Uterus (tissue), 4 donors: ENCODE data around the gene KCTD13. TPM values are rescaled to one million over a fixed set of nuclear protein-coding genes. Genes with fewer than 3 reads are reported as not detected.
"Not testable (repeated sequence)": the region's sequence is repeated elsewhere in the genome, so short reads cannot be mapped to it uniquely, and the experiment has no call there.

Source experiments
- DNase-seq, 2 donors: peaks; one replicate each; pipeline ENCODE4 v3.0.0-alpha.2; 2019 to 2020
- H3K27ac ChIP-seq, 2 donors: fragments of 200-600 bp; sonication (generic); 1 replicate in 1 of 2; 2 replicates in 1 of 2; pipeline ENCODE4 v1.5.1; 2016 to 2018
- H3K27me3 ChIP-seq, 2 donors: fragments of 200-600 bp; sonication (generic); one replicate each; pipeline ENCODE4 v1.5.1; 2018 to 2019; ENCODE audit warnings: control low read depth in 1 of 2
- H3K36me3 ChIP-seq, 2 donors: fragments of 200-600 bp; sonication (generic); one replicate each; pipeline ENCODE4 v1.5.1; 2019; ENCODE audit warnings: control low read depth in 1 of 2
- H3K4me1 ChIP-seq, 2 donors: fragments of 200-600 bp; sonication (generic); one replicate each; pipeline ENCODE4 v1.5.1; 2018 to 2019; ENCODE audit warnings: control low read depth in 1 of 2
- H3K4me3 ChIP-seq, 2 donors: fragments of 200-600 bp; sonication (generic); 1 replicate in 1 of 2; 2 replicates in 1 of 2; pipeline ENCODE4 v1.5.1; 2018 to 2019; ENCODE audit warnings: mild to moderate bottlenecking in 1 of 2
- H3K9me3 ChIP-seq, 2 donors: fragments of 200-600 bp; sonication (generic); one replicate each; pipeline ENCODE4 v1.5.1; 2019; ENCODE audit warnings: control low read depth in 1 of 2
- POLR2A ChIP-seq, 2 donors: fragments of 450-650 bp; IDR thresholded peaks; one replicate each; pipeline ENCODE4 v1.6.1; 2016; ENCODE audit warnings: antibody characterized with exemption in 2 of 2, mild to moderate bottlenecking in 1 of 2, moderate library complexity in 1 of 2
- intact Hi-C: fragments of 100-400 bp; cut with DNase I; formaldehyde crosslinking; loops from one replicate; pipeline ENCODE4 v1.15.1; 2023; ENCODE audit warnings: low total_unique reads
- total RNA-seq, 4 donors: library from RNA; depleted of rRNA in 3 of 4; stranded (reverse); fragments of >200 nt in 3 of 4; gene quantifications; one replicate each; pipeline versions ENCODE4 v1.1.0 to v1.2.4, GENCODE V29; 2014 to 2023
- TF ChIP-seq, protein P1 (sequence below), 4 experiments: fragments of 200-600 bp in 2 of 4; fragments of 450-650 bp in 2 of 4; sonication (generic) in 2 of 4; IDR thresholded peaks; one replicate each; pipeline ENCODE4 v1.5.1; 2016 to 2019; ENCODE audit warnings: antibody characterized with exemption in 4 of 4, mild to moderate bottlenecking in 2 of 4, moderate library complexity in 1 of 4
- donor health status: DM: yes; HTN: yes; CAD: no.

Gene KCTD13
- total RNA-seq, 4 donors from 2014 or later = 1.8 to 33.3 (median 14.6) TPM

DNA sequence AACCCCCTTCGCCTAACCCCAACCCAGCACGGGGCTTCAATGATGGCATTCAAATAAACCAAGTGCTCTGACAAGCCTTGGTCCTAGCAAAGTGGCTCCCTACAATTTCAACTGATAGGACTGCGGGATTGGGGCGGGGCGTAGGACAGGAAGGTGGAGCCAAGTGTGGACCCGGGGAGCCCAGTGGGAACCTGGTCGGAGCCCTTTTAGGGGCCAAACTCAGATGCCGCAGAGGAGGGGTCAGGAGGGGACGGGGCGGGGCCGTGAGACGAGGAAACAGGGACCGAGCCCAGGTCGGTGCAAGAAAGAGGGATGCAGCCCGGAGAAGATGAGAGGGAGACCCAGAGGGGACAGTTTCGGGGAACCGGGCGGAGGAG, 49.8 kb downstream of the KCTD13 start:
- intact Hi-C loops = no loop called here
- Histone ChIP-seq H3K27ac (no peak overlapping the region), H3K9me3 (no peaks in the 10 kb centered on the region), H3K4me3 (no peak overlapping the region), H3K4me1 (no peaks in the 10 kb centered on the region), H3K27me3 (peaks cover 0 to 3% of the 10 kb centered on the region in 2 donors), H3K36me3 (no peaks in the 10 kb centered on the region)
- no peak for DNase-seq
- TF ChIP-seq, protein P1, sequence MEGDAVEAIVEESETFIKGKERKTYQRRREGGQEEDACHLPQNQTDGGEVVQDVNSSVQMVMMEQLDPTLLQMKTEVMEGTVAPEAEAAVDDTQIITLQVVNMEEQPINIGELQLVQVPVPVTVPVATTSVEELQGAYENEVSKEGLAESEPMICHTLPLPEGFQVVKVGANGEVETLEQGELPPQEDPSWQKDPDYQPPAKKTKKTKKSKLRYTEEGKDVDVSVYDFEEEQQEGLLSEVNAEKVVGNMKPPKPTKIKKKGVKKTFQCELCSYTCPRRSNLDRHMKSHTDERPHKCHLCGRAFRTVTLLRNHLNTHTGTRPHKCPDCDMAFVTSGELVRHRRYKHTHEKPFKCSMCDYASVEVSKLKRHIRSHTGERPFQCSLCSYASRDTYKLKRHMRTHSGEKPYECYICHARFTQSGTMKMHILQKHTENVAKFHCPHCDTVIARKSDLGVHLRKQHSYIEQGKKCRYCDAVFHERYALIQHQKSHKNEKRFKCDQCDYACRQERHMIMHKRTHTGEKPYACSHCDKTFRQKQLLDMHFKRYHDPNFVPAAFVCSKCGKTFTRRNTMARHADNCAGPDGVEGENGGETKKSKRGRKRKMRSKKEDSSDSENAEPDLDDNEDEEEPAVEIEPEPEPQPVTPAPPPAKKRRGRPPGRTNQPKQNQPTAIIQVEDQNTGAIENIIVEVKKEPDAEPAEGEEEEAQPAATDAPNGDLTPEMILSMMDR (IDR thresholded peaks at IDR 0.05) = no peak
- no peak for TF ChIP-seq POLR2A (IDR thresholded peaks at IDR 0.05)

DNA sequence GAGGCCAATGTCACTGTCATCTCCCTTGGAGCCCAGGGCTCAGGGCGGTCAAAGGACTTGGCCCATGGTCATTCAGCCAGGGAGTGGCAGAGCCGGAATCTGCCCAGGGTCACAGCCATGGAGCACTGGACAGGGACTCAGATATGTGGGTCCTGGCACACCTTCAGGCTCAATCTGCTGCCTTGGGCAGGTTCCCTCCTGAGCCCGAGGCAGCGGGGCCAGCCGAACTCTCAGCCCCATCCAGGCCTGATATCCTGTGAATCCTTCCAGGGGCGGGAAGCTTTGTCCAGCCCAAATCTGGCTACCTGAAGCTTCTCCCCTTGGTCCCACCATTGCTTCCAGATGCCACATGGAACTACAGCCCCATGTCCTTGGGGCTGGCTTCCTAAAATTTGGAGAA, 50.8 kb downstream of the KCTD13 start:
- TF ChIP-seq POLR2A (IDR thresholded peaks at IDR 0.05) = no peak
- TF ChIP-seq, protein P1 (IDR thresholded peaks at IDR 0.05) = no peak
- H3K27me3 ChIP-seq = peaks cover 0 to 3% of the 10 kb centered on the region in 2 donors
- intact Hi-C loops = no loop called here

DNA sequence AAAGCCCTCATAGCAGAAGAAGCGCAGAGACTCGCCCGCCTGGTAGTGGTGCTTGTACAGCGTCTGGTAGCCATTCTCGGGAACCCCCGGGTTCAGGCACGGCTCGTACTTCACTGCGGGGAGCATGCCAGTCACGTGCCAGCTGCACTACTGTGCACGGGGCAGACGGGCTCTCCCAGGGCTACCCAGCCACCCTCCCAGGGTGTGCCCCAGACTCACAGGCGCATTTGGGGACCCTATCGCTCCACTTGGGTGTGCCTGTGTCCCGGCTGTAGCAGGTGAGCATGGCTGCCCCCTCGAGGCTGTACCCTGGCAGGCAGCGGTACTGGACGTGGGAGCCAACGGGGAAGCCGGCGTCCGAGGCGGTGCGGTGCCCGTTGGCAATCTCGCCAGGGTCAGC, 52.7 kb downstream of the KCTD13 start:
- Histone ChIP-seq H3K27me3 (peaks cover 0 to 3% of the 10 kb centered on the region in 2 donors), H3K27ac (no peak overlapping the region), H3K9me3 (no peaks in the 10 kb centered on the region), H3K4me3 (no peak overlapping the region), H3K4me1 (no peaks in the 10 kb centered on the region), H3K36me3 (no peaks in the 10 kb centered on the region)
- intact Hi-C loops = no loop called here
- TF ChIP-seq POLR2A (IDR thresholded peaks at IDR 0.05) = no peak
- TF ChIP-seq, protein P1 (IDR thresholded peaks at IDR 0.05) = no peak
- no peak for DNase-seq

More for the DNA sequence above, 50.8 kb downstream of the KCTD13 start:
- no peak overlapping the region for H3K4me3 ChIP-seq
- H3K4me1 ChIP-seq = no peaks in the 10 kb centered on the region
- H3K36me3 ChIP-seq = no peaks in the 10 kb centered on the region
- no peak for DNase-seq
- H3K9me3 ChIP-seq = no peaks in the 10 kb centered on the region
- H3K27ac ChIP-seq = no peak overlapping the region

DNA sequence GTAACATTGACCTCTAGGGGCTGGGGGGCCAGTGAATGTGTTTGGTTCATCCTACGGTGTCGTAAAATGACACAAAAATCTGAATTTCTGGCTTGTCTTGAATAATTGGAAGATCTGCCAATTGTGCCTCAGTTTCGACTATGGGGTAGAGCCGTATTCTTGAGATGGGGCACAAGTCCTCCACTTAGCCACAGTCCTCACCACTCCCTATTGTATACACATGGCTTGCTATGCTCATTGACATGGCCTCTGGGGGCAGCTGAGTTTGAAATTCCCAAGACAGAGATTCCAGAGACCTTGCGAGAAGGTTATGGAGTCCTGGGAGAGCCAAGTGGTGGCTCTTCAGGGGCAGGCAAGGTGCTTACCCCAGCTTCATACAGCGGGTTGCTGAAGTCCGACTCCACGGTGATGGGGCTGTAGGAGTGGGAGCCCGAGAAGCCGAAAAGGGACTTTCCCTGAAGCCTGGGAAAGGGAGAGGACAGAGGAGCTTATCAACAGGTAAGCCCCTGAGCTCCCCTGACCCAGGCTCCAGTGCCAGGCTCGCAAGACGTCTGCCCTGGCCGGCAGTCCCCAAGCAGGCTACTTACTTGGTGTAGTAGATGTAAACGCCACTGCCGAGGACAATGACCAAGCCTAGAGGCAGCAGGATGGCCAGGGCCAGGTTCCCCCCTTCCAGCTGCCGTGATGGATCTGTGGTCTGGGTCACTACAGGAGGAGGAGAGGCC, 54.0 kb downstream of the KCTD13 start:
- peaks cover 0 to under 1% of the 10 kb centered on the region in 2 donors for H3K27me3 ChIP-seq
- H3K9me3 ChIP-seq = no peaks in the 10 kb centered on the region
- TF ChIP-seq, protein P1 (IDR thresholded peaks at IDR 0.05) = no peak
- TF ChIP-seq POLR2A (IDR thresholded peaks at IDR 0.05) = no peak
- no peak overlapping the region for H3K4me3 ChIP-seq
- intact Hi-C loops = no loop called here
- no peak for DNase-seq
- H3K4me1 ChIP-seq = no peaks in the 10 kb centered on the region
- H3K27ac ChIP-seq = no peak overlapping the region
- no peaks in the 10 kb centered on the region for H3K36me3 ChIP-seq

DNA sequence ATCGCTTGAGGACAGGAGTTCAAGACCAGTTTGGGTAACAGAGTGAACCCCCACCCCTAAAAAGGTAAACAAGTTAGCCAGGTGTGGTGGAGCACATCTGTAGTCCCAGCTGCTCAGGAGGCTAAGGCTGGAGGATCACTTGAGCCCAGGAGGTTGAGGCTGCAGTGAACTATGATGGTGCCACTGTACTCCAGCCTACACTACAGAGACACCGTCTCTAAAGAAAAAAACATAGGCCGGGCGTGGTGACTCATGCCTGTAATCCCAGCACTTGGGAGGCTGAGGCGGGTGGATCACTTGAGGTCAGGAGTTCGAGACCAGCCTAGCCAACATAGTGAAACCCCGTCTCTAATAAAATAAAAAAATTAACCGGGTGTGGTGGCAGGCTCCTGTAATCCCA, 57.0 kb downstream of the KCTD13 start:
- H3K4me1 ChIP-seq, H3K27me3 ChIP-seq, H3K9me3 ChIP-seq, intact Hi-C loops, H3K27ac ChIP-seq, H3K36me3 ChIP-seq, DNase-seq, H3K4me3 ChIP-seq: not testable (repeated sequence)
